Activated T-cell treated with anti-CD3 and anti-CD28 coated beads, Interleukin-2, amount 50 U/mL, for 24 hours (primary cell): ENCODE data around the gene SMG7.
A peak's percentile ranks its signal among the peaks of the same experiment; 100 is the strongest.

Source experiments
- DNase-seq: peaks from one replicate; pipeline ENCODE4 v3.0.0-alpha.2; 2020
- H3K27ac Mint-ChIP-seq: 2 replicates; pipeline ENCODE4 v1.8.0; 2020; ENCODE audit warnings: mild to moderate bottlenecking, mixed read lengths
- H3K27me3 Mint-ChIP-seq: 2 replicates; pipeline ENCODE4 v1.8.0; 2020; ENCODE audit warnings: mixed read lengths
- H3K36me3 Mint-ChIP-seq: 2 replicates; pipeline ENCODE4 v1.8.0; 2020; ENCODE audit warnings: low read depth, mixed read lengths
- H3K4me1 Mint-ChIP-seq: 2 replicates; pipeline ENCODE4 v1.8.0; 2020; ENCODE audit warnings: low read depth, mixed read lengths
- H3K4me3 Mint-ChIP-seq: 2 replicates; pipeline ENCODE4 v1.8.0; 2020; ENCODE audit warnings: mild to moderate bottlenecking, moderate library complexity, mixed read lengths
- H3K9me3 Mint-ChIP-seq: 2 replicates; pipeline ENCODE4 v1.8.0; 2020; ENCODE audit warnings: mixed read lengths

SMG7 gene

GRCh38 chr1:183575606-183576005, 103.3 kb downstream of the SMG7 start:
- Mint-ChIP-seq H3K9me3 (no peaks in the 10 kb centered on the region), H3K27me3 (peaks cover 2% of the 10 kb centered on the region), H3K4me3 (no peak overlapping the region), H3K4me1 (peaks cover 9% of the 10 kb centered on the region), H3K36me3 (no peaks in the 10 kb centered on the region), H3K27ac (no peak overlapping the region)
- no peak for DNase-seq

GRCh38 chr1:183576537-183576936, 104.2 kb downstream of the SMG7 start:
- Mint-ChIP-seq H3K27ac (no peak overlapping the region), H3K27me3 (peaks cover 2% of the 10 kb centered on the region), H3K9me3 (no peaks in the 10 kb centered on the region), H3K4me1 (peaks cover 9% of the 10 kb centered on the region), H3K4me3 (no peak overlapping the region), H3K36me3 (no peaks in the 10 kb centered on the region)
- DNase-seq: no peak

GRCh38 chr1:183577897-183578465, 105.7 kb downstream of the SMG7 start:
- no peak overlapping the region for H3K4me3 Mint-ChIP-seq
- H3K27ac Mint-ChIP-seq: no peak overlapping the region
- no peaks in the 10 kb centered on the region for H3K36me3 Mint-ChIP-seq
- no peak for DNase-seq
- H3K9me3 Mint-ChIP-seq: no peaks in the 10 kb centered on the region
- no peaks in the 10 kb centered on the region for H3K27me3 Mint-ChIP-seq
- H3K4me1 Mint-ChIP-seq: peaks cover 9% of the 10 kb centered on the region

- Mint-ChIP-seq H3K4me1 (peaks cover 9% of the 10 kb centered on the region), H3K4me3 (no peak overlapping the region), H3K27ac (no peak overlapping the region), H3K27me3 (no peaks in the 10 kb centered on the region), H3K36me3 (no peaks in the 10 kb centered on the region), H3K9me3 (no peaks in the 10 kb centered on the region)
- no peak for DNase-seq
Observed at GRCh38 chr1:183578856-183579255, 106.6 kb downstream of the SMG7 start.

GRCh38 chr1:183580281-183580682, 108.0 kb downstream of the SMG7 start:
- no peak for DNase-seq
- peak overlapping the region; percentile 55 for H3K27ac Mint-ChIP-seq
- no peaks in the 10 kb centered on the region for H3K36me3 Mint-ChIP-seq

GRCh38 chr1:183582021-183582713, 109.9 kb downstream of the SMG7 start:
- Mint-ChIP-seq H3K27ac (no peak overlapping the region), H3K9me3 (no peaks in the 10 kb centered on the region), H3K27me3 (no peaks in the 10 kb centered on the region), H3K4me3 (no peak overlapping the region), H3K4me1 (peaks cover 9% of the 10 kb centered on the region), H3K36me3 (no peaks in the 10 kb centered on the region)
- DNase-seq: no peak

More at GRCh38 chr1:183580281-183580682, 108.0 kb downstream of the SMG7 start:
- Mint-ChIP-seq H3K4me3 (peak overlapping the region; percentile 18), H3K4me1 (peaks cover 9% of the 10 kb centered on the region), H3K27me3 (no peaks in the 10 kb centered on the region), H3K9me3 (no peaks in the 10 kb centered on the region)

GRCh38 chr1:183583466-183583865, 111.2 kb downstream of the SMG7 start:
- Mint-ChIP-seq H3K27ac (no peak overlapping the region), H3K9me3 (no peaks in the 10 kb centered on the region)
- DNase-seq: no peak

GRCh38 chr1:183584147-183584546, 111.8 kb downstream of the SMG7 start:
- Mint-ChIP-seq H3K27me3 (no peaks in the 10 kb centered on the region), H3K9me3 (no peaks in the 10 kb centered on the region), H3K36me3 (no peaks in the 10 kb centered on the region), H3K4me3 (no peak overlapping the region), H3K27ac (no peak overlapping the region), H3K4me1 (peaks cover 17% of the 10 kb centered on the region)
- DNase-seq: no peak

More at GRCh38 chr1:183583466-183583865, 111.2 kb downstream of the SMG7 start:
- H3K4me3 Mint-ChIP-seq: no peak overlapping the region
- H3K36me3 Mint-ChIP-seq: no peaks in the 10 kb centered on the region
- peaks cover 12% of the 10 kb centered on the region for H3K4me1 Mint-ChIP-seq
- no peaks in the 10 kb centered on the region for H3K27me3 Mint-ChIP-seq

GRCh38 chr1:183585038-183585437, 112.7 kb downstream of the SMG7 start:
- no peak overlapping the region for H3K27ac Mint-ChIP-seq
- H3K4me3 Mint-ChIP-seq: no peak overlapping the region
- no peaks in the 10 kb centered on the region for H3K9me3 Mint-ChIP-seq
- no peak for DNase-seq
- peaks cover 20% of the 10 kb centered on the region for H3K4me1 Mint-ChIP-seq
- no peaks in the 10 kb centered on the region for H3K36me3 Mint-ChIP-seq
- H3K27me3 Mint-ChIP-seq: no peaks in the 10 kb centered on the region

GRCh38 chr1:183586455-183586854, 114.2 kb downstream of the SMG7 start:
- no peak for DNase-seq
- no peaks in the 10 kb centered on the region for H3K9me3 Mint-ChIP-seq
- peaks cover 27% of the 10 kb centered on the region for H3K4me1 Mint-ChIP-seq
- H3K27ac Mint-ChIP-seq: no peak overlapping the region
- no peaks in the 10 kb centered on the region for H3K36me3 Mint-ChIP-seq
- no peak overlapping the region for H3K4me3 Mint-ChIP-seq
- no peaks in the 10 kb centered on the region for H3K27me3 Mint-ChIP-seq

- DNase-seq: no peak
- Mint-ChIP-seq H3K9me3 (no peaks in the 10 kb centered on the region), H3K4me3 (no peak overlapping the region), H3K36me3 (no peaks in the 10 kb centered on the region), H3K27ac (no peak overlapping the region), H3K4me1 (peaks cover 27% of the 10 kb centered on the region), H3K27me3 (no peaks in the 10 kb centered on the region)
Observed at GRCh38 chr1:183586926-183587325, 114.6 kb downstream of the SMG7 start.

- Mint-ChIP-seq H3K4me1 (peaks cover 36% of the 10 kb centered on the region), H3K27ac (no peak overlapping the region), H3K9me3 (no peaks in the 10 kb centered on the region), H3K36me3 (no peaks in the 10 kb centered on the region), H3K4me3 (no peak overlapping the region), H3K27me3 (peaks cover 4% of the 10 kb centered on the region)
- no peak for DNase-seq
Observed at GRCh38 chr1:183588827-183589226, 116.5 kb downstream of the SMG7 start.

- Mint-ChIP-seq H3K4me1 (peaks cover 36% of the 10 kb centered on the region), H3K4me3 (no peak overlapping the region), H3K9me3 (no peaks in the 10 kb centered on the region), H3K36me3 (no peaks in the 10 kb centered on the region), H3K27ac (no peak overlapping the region), H3K27me3 (peaks cover 4% of the 10 kb centered on the region)
- DNase-seq: no peak
Observed at GRCh38 chr1:183589384-183589783, 117.1 kb downstream of the SMG7 start.

GRCh38 chr1:183589874-183590243, 117.6 kb downstream of the SMG7 start:
- Mint-ChIP-seq H3K4me1 (peaks cover 36% of the 10 kb centered on the region), H3K36me3 (no peaks in the 10 kb centered on the region), H3K4me3 (peak overlapping the region; percentile 23), H3K27me3 (peaks cover 4% of the 10 kb centered on the region), H3K9me3 (no peaks in the 10 kb centered on the region), H3K27ac (peak overlapping the region; percentile 85)
- no peak for DNase-seq
